ENCODE data around the gene NFE2L3. TPM values are rescaled to one million over a fixed set of nuclear protein-coding genes. Genes with fewer than 3 reads are reported as not detected.
"Not testable (repeated sequence)": the region's sequence is repeated elsewhere in the genome, so short reads cannot be mapped to it uniquely, and the experiment has no call there.

NFE2L3 gene
- total and polyA plus RNA-seq, 12 donors: 0.16 to 4.9 (median 0.83) TPM

DNA sequence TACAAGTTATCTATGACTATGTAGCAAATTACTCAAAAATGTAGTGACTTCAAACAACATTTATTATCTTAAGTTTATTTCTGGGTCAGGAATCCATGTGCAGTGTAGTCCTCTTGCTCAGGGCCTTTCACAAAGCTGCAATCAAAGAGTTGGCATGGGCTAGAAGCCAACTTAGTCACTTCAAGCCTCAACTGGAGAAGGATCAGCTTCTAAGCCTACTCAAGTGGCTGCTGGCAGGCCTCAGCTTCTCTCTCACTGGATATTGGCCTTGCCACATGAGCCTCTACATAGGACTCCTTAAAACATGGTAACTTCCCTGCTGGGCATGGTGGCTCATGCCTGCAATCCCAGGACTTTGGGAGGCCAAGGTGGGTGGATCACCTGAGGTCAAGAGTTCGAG, 5.0 kb upstream of the NFE2L3 start:
- DNase-seq: peak in 3 of 7 donors; percentile 17 to 46 (median 29)
- intact Hi-C loops (cut with DNase I): no loop called here
- no peaks in the 10 kb centered on the region for H3K27me3 ChIP-seq
- 85 to 100% (median 94%) methylated on average over 1 of the region's 1 CpG for WGBS, 4 donors
- H3K4me3 ChIP-seq: no peak overlapping the region
- TF ChIP-seq, protein P1, sequence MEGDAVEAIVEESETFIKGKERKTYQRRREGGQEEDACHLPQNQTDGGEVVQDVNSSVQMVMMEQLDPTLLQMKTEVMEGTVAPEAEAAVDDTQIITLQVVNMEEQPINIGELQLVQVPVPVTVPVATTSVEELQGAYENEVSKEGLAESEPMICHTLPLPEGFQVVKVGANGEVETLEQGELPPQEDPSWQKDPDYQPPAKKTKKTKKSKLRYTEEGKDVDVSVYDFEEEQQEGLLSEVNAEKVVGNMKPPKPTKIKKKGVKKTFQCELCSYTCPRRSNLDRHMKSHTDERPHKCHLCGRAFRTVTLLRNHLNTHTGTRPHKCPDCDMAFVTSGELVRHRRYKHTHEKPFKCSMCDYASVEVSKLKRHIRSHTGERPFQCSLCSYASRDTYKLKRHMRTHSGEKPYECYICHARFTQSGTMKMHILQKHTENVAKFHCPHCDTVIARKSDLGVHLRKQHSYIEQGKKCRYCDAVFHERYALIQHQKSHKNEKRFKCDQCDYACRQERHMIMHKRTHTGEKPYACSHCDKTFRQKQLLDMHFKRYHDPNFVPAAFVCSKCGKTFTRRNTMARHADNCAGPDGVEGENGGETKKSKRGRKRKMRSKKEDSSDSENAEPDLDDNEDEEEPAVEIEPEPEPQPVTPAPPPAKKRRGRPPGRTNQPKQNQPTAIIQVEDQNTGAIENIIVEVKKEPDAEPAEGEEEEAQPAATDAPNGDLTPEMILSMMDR (IDR thresholded peaks at IDR 0.05): no peak
- TF ChIP-seq POLR2A (IDR thresholded peaks at IDR 0.05): no peak
- H3K36me3 ChIP-seq (replicated peaks in 1 of 2): no peaks in the 10 kb centered on the region
- no peaks in the 10 kb centered on the region for H3K9me3 ChIP-seq (replicated peaks in 1 of 3)
- no peaks in the 10 kb centered on the region for H3K4me1 ChIP-seq (replicated peaks in 1 of 2)
- H3K27ac ChIP-seq: no peak overlapping the region

DNA sequence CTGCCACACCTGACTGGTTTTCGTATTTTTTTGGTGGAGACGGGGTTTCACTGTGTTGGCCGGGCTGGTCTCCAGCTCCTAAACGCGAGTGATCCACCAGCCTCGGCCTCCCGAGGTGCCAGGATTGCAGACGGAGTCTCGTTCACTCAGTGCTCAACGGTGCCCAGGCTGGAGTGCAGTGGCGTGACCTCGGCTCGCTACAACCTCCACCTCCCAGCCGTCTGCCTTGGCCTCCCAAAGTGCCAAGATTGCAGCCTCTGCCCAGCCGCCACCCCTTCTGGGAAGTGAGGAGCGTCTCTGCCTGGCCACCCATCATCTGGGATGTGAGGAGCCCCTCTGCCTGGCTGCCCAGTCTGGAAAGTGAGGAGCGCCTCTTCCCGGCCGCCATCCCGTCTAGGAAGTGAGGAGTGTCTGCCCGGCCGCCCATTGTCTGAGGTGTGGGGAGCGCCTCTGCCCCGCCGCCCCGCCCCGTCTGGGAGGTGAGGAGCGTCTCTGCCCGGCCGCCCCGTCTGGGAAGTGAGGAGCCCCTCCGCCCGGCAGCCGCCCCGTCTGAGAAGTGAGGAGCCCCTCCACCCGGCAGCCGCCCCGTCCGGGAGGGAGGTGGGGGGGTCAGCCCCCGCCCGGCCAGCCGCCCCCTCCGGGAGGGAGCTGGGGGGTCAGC, 4.2 kb upstream of the NFE2L3 start:
- WGBS, 4 donors: 83 to 99% (median 94%) methylated on average over 2 to 43 of the region's 43 CpGs
- H3K27ac ChIP-seq; H3K4me3 ChIP-seq; H3K27me3 ChIP-seq; H3K36me3 ChIP-seq (replicated peaks in 1 of 2); intact Hi-C loops (cut with DNase I); H3K4me1 ChIP-seq (replicated peaks in 1 of 2); H3K9me3 ChIP-seq (replicated peaks in 1 of 3): not testable (repeated sequence)
- peak in 1 of 7 donors; percentile 38 for DNase-seq

DNA sequence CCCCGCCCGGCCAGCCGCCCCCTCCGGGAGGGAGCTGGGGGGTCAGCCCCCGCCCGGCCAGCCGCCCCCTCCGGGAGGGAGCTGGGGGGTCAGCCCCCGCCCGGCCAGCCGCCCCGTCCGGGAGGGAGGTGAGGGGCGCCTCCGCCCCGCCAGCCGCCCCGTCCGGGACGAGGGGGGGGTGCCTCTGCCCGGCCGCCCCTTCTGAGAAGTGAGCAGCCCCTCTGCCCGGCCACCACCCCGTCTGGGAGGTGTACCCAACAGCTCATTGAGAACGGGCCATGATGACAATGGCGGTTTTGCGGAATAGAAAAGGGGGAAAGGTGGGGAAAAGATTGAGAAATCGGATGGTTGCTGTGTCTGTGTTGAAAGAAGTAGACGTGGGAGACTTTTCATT, 3.7 kb upstream of the NFE2L3 start:
- H3K36me3 ChIP-seq (replicated peaks in 1 of 2); H3K4me1 ChIP-seq (replicated peaks in 1 of 2); H3K9me3 ChIP-seq (replicated peaks in 1 of 3); H3K4me3 ChIP-seq; H3K27ac ChIP-seq; intact Hi-C loops (cut with DNase I): not testable (repeated sequence)
- H3K27me3 ChIP-seq: peaks cover 13% of the 10 kb centered on the region
- WGBS, 4 donors: 84 to 94% (median 88%) methylated on average over 5 to 29 of the region's 29 CpGs
- DNase-seq: peak in 1 of 7 donors; percentile 3

GRCh38 chr7:26149391-26149977, 2.5 kb upstream of the NFE2L3 start:
- intact Hi-C loops (cut with DNase I): no loop called here
- DNase-seq: no peak
- Histone ChIP-seq H3K4me1 (replicated peaks in 1 of 2) (peaks cover 0 to 6% of the 10 kb centered on the region in 2 donors), H3K36me3 (replicated peaks in 1 of 2) (no peaks in the 10 kb centered on the region), H3K27me3 (peaks cover 17% of the 10 kb centered on the region), H3K4me3 (no peak overlapping the region), H3K9me3 (replicated peaks in 1 of 3) (no peaks in the 10 kb centered on the region), H3K27ac (no peak overlapping the region)
- 96 to 100% (median 98%) methylated on average over 1 of the region's 1 CpG for WGBS, 4 donors
- TF ChIP-seq POLR2A (IDR thresholded peaks at IDR 0.05): no peak
- TF ChIP-seq, protein P1 (IDR thresholded peaks at IDR 0.05): no peak

- H3K27me3 ChIP-seq: peaks cover 17% of the 10 kb centered on the region
- intact Hi-C loops (cut with DNase I): no loop called here
- no peak for TF ChIP-seq POLR2A (IDR thresholded peaks at IDR 0.05)
- TF ChIP-seq, protein P1 (IDR thresholded peaks at IDR 0.05): no peak
Observed at GRCh38 chr7:26151096-26151495, 902 bp upstream of the NFE2L3 start.

More at GRCh38 chr7:26151096-26151495, 902 bp upstream of the NFE2L3 start:
- no peak overlapping the region for H3K4me3 ChIP-seq
- peaks cover 0 to 6% of the 10 kb centered on the region in 2 donors for H3K4me1 ChIP-seq (replicated peaks in 1 of 2)
- H3K27ac ChIP-seq: no peak overlapping the region
- no peaks in the 10 kb centered on the region for H3K9me3 ChIP-seq (replicated peaks in 1 of 3)
- DNase-seq: no peak
- no peaks in the 10 kb centered on the region for H3K36me3 ChIP-seq (replicated peaks in 1 of 2)
- 78 to 92% (median 83%) methylated on average over 5 of the region's 5 CpGs for WGBS, 4 donors
